Medulla oblongata (tissue), 1 donor: ENCODE data around the gene CCDC70.

Experiments used
- DNase-seq: peaks from one replicate; pipeline ENCODE4 v3.0.0-alpha.2; 2015; ENCODE audit errors: extremely low spot score

Gene CCDC70

DNA sequence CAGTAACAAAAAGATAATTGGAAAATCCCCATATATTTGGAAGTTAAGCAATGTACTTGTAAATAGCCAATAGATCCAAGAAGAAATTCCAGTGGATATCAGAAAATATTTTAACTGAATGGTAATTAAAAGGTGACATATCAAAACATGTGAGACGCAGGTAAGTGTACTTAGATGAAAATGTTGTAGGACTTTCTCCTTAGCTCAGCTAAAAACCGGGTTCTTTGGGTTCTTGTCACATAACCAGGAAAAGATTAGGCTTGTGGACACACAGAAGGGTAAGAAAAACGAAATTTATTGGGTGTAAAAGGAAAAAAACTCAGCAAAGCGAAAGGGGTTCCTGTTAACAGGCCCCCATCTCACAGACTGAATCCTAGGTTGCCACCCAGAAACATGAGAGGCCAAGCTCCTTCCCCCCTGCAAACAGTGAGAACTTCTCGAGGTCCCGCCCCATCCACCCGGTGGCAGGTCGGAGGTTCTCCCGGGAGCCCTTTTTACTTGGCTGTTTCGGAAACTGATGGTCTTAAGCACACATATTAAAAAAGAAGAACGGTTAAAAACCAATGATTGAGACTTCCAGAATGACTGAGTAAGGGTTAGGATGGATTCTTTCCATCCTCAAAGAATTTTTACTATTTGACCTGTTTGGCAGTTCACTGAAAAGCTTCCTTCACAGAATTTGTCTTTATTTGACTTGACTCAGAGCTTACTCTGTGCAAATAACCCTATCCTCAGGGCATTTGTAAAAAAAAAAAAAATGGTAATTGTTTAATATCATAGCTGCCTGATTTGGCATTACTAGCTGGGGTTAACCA, 3.1 kb upstream of the CCDC70 start:
- DNase-seq: no peak

DNA sequence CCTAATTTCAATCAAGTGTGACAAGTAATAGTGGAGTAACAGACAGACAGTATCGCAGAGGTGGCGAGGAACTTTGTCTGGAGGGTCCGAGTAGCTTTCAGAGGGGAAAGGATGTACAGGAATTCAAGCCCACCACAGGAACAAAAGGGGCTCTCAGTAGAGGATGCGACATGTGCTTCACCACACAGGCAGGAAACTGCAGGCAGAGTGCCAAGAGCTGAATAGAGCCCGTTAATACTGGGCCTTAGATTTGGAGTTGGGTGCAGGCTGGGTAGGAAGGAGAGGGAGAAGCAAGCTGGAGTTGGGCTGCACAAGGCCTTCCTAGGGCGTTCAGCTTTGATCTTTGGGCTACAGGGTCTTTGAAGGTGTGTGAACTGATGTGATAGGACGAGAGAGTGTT, 1.2 kb downstream of the CCDC70 start:
- DNase-seq: no peak

DNA sequence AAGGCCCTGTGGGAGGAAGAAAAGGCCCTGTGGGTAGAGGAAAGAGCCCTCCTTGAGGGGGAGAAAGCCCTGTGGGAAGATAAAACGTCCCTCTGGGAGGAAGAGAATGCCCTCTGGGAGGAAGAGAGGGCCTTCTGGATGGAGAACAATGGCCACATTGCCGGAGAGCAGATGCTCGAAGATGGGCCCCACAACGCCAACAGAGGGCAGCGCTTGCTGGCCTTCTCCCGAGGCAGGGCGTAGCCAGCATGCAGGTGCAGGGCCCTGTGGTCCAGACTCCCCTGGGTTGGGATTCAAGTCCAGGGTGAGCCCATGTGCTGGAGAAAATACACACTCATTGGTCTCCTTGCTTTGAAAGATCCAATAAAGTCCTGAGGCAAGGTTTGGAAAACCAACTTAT, 4.1 kb downstream of the CCDC70 start:
- DNase-seq: no peak

DNA sequence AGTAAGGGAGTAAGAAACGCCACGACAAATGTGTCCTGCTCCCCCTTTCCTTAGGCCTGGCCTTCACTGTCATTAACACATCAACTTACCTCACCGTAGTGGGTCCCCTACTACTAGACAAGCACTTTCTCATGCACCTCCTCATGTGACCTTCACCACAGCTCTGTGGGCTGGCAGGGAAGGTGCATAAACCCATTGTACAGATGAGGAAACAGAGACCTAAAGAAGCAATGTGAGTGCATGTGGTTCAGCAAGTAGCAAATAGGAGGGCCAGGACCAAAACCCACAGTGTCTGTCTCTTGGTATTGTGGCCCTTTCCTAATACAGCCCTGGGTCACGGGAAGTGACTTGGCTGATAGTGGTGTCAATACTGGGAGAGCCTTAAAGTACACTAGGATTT, 5.3 kb downstream of the CCDC70 start:
- DNase-seq: no peak

DNA sequence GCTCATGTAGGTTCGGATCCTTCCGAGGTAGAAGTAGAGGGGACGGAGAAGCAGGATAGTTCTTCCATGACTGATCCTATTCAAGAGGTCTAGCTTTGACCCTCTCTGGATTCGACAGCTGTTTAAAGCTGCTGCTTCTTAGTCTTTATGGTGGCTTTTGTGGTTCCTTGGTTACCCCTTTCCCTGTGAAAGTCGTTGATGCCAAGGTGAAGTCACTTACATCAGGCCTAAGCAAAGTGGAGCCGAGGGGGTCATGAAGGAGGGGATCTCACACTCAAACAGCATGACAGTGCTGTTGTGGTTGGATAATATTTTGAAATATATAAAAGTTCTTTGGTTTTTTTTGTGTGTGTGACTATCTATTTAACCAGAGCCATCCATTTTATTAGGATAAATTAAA, 8.1 kb downstream of the CCDC70 start:
- DNase-seq: no peak

DNA sequence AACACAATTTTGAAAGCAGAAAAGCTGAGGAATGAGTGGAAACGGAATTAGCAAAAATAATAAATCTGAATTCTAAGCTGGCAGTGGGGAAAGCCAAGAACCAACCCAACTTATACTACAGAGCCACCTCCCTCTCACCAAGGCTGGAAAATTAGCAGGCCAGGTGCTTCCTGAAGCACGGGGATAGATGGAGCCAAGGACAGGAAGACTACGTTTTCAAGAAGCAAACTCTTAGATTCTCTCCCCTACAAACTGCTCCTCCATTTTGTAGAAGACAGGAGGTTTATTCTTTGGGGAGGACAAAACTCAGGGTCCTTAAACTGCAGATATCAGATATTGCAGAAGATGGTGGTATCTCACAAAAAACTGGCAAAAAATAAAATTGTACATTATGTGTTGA, 8.8 kb downstream of the CCDC70 start:
- no peak for DNase-seq

DNA sequence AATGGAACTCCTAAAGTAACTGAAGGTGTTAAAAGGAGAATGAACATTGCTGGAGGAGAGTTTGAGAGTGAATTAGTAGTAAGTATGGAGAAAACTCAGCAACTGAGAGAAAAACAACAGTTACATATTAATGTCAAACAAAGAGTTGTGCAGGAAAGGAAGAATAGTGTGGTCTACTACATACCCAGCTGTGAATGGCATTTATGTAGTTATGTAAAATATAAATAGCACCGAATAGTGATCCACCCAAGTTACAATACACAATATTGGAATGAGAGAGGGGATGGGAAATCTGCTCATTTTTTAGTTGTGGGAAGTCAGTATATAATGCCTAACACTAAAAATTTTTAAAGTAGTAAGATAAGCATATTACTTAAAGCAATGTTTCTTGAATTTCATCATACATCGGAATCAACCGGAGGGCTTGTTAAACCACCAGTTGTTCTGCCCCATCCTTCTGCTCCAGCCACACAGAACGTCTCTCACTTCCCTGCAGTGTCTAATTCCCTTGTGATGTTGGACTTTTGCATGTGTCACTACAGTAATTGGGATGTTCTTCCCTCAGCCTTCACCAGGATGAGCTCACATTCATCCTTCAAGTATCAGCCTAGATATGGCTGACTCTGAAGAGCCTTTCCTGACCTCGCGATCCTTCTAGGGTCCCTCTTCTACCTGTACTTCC, 11.5 kb downstream of the CCDC70 start:
- no peak for DNase-seq

DNA sequence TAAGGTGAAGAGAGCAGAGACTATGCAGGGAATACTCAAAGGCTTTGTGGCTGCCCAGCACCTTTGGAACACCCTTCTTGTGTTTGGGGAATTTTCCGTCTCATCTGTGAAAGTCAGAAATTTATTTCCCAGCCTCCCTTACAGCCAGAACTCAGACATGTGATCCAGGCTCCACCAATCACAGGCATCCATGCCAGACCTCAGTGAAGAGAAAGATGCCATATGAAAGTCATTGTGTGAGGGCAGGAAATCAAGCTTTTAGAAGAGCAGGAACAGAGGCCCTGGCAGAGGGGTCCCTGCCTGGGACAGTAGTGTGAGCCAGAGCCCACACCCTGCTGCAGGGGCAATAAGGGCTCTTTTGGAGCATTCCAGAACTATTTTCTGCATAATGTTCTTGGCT, 12.1 kb downstream of the CCDC70 start:
- no peak for DNase-seq

DNA sequence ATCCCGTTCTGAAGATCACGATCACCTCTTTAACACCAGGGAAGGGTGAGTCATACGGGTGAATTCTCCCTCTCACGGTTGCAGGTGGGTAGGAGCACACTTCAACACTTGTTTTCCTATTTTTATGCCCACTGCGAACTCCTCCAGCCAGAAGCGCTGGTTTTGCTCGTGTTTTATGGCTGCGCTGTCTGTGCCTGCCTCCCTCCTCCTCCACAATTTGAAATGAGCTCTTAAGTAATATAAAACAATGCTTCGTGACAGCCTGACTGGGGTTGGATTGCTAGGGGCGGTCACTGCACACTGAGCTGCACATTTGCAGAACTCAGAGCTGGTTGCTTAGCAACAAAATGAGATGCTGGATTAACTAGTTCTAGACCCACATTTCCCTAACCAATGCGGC, 12.9 kb downstream of the CCDC70 start:
- no peak for DNase-seq

DNA sequence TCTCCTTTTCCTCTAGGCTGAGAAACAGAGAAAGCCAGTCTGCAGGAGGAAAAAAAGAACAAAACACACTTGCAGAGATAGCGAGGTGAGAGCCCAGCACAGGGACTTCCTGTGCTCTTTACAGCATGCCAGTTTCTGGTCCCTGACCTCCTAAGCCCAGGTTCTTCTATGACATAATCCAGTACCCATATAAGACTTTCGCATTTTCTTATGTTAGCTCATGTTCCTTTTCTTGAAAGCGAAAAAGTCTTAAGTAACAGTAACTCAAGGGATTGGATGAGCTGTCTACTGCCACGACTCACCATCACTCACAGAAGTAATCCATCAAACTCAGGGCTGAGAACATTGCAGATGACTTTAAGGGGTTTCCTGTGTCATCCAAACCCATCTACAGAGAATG, 17.4 kb downstream of the CCDC70 start:
- DNase-seq: no peak

DNA sequence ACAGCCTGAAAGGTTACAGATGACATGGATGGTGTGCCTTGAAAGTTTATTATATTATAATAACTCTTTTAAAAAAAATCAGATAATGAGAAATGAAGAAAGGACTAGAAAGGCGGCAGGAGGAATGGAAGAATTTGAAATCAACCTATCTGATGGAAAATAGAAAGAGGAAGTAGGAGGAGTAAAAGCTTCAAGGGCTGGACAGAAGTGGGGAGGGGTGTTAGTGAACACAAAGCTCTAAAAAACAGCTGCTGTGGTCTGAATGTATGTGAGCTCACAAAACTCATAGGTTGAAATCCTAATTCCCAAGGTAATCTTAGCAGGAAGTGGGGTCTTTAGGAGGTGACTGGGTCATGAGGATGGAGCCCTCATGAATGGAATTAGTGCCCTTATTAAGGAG, 19.5 kb downstream of the CCDC70 start:
- no peak for DNase-seq

DNA sequence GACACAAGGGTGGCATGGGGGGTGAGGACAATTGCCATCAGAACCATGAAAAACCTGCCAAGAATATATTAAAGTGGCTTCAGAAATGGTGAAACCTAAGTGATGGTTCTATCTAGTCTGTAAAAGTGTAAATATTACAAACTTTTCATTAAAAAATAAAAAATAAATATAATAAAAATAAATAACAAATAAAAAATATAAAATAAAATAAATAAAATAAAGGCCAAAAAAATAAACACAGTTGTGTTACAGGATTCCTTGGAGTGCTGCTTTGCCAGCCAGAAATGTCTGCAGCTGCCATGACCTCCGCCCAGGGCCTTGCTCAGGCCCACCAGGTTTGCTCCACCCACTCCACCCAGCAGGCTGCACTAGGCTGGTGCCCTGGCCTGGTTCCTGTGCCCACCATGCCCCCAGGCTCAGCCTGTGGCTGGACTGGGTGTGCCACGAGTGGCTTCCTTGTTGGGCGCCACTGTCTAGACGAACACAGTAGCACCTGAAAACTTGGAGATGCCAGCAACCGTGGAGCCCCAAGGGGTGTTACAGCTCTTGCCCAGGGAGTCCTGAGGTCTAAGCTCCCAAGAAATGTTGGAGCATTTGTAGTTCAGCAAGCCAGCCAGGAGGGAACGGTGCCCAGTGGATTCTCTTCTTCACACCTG, 20.9 kb downstream of the CCDC70 start:
- no peak for DNase-seq

DNA sequence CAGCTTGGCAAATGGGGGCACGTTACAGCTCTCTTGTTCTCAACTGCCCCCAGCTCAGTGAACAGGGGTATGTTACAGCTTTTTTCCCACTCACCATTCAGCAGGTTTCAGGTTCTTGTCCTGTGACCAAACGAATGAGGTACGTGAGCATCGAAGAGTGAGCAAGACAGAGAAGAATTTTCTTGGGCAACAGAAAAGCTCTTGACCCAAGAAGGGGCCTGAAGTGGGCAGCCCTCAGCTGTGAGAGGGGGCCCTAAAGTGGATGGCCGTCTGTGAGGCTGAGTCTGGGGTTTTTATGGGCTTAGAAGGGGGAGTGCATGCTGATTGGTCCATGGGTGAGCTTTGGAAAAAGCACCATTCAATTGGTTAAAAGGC, 21.4 kb downstream of the CCDC70 start:
- DNase-seq: no peak

DNA sequence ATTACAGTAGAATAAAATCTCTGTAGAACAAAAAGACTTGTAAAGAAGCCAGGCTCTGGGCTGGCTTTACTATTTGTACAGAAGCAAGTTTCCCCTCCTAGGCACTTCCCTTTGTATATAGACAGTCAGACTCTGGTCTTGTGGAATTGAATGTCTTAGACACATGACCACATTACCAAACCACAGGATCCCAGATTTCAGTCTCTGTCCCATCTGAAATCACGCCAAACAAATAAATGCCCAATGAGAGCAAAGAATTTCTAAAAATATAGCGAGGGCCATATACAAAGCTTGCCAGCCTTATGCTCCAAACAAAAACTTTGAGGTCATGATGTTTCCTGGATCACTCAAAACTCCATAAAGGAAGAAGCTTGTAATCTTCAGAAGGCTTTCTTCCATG, 23.9 kb downstream of the CCDC70 start:
- DNase-seq: no peak

DNA sequence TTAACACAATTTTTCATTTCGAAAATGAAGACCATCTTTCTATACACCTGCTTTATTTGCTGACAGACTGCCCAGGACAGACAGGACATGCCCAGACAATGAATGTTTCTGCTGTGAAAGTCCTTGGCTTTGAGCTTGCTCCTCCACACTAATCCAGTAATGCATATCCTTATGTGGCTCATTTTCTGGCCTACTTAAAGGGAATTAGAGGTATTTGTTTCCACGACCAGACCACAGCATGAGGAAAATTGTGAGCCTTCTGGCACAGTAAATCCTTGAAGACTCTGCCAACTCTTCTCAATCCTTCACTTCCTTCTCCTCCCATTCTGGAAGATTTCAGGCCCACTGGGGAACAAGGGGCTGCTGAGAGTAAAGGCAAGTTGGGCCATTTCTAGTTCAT, 25.7 kb downstream of the CCDC70 start:
- DNase-seq: no peak

DNA sequence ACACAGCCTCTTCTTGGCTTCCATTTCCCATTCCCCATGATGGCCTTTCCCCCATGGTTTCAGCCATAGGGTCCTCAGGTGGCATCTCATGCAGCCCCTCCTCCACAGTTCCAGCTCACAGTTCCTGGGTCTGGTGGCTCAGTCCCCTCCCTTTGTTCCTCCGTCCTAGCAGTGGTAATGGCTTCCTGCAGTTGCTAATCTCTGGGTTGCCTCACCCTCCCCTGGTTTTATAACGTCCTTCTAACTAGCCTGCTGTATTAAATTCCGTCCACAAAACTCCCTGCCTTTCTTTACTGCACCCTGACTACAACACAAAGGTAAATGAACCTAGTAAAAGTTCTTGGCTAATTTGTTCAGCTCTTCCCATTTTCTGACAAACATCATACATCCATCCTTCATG, 30.9 kb downstream of the CCDC70 start:
- no peak for DNase-seq

DNA sequence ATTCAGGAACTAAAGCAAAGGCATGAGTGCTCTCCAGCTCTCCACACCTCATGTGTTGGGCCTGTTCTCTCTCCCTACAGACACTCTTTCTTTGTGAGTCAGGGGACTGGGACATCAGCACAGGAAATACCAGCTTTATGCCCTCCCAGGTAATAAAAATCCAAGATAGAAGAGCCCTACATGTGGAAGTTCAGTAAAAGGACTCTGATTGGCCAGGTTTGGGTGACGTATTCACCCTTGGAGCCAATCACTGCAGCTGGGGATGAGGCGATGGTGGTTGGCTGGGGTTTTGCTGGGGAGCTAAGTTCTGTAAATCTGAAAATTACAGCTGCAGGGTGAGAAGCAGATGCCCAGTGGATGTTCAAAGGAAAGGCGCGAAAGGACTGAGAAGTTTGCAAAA, 32.5 kb downstream of the CCDC70 start:
- DNase-seq: no peak

DNA sequence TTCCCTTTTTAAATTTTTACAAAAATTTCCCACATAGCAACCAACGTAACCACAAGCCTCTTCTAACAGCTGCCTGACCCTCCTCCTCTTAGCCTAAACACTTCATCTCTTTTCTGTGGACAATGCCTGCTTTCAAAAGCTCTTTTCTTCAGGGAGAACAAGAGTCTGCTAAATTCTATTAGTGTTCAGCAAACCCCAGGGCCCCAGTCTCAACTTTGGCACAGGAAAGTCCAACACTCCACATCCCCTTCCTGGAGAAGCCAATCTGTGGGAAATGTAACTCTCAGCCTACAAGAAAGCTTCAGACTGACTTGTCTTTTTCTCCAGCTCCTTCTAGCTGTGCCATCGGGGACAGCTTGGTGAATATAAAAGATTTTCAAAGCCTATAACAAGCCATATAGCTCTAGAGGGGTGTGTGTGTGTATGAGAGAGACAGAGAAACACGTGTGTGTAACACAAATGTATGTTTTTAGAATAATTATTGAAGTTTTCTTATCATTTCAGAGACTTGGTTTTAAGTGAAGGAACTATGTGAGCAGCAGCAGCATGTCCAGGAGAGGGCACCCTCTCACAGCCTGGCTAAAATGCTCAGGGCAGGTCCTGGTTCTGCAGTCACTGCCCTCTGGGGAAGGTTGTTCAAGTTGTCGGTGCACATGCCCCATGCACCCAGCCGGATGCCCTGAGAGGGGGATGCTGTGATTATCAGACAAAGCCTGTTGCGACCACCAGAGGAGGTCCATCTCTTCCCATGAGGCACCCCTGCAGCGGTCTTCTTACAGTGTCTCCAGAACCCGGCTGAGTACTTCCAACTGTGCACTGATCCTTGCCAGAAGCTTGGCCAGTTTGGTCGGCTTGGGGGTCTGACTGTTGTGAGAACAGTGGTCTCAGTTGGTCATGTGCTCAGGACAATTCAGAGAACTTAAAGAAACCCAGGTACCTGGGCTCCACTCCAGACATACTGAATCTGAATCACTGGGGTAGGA, 34.4 kb downstream of the CCDC70 start:
- peak; percentile 62 for DNase-seq

DNA sequence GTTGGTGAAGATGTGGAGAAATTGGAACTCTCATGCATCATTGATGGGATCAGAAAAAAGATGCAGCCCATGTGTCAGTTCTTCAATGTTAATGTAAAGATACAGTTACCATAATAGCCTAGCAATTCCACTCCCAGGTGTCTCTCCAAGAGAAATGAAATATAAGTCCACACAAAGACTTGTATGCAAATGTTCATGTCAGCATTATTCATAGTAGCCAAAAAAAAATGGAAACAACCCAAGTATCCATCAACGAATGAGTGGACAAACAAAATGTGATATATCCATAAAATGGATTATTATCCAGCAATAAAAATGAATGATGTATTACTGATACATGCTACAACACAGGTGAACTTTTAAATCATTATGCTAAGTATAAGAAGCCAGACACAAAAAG, 38.7 kb downstream of the CCDC70 start:
- no peak for DNase-seq

DNA sequence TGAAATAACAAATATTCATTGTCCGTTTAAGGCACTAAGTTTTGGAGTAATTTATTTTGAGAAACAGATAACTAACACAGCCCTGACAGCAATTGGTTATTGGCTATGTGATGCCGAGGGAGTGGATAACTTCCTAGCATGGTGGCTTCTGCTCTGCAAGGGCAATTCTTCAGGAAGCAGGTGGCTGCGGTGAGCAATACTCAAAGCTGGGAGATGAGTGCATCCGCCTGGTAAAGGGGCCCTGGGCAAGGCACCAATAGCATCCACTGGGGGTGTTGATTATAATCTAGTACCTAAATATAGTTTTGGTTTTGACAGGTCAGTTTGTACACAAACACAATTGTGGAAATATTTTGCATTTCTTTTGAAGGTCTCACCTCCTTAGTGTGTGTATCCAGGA, 41.0 kb downstream of the CCDC70 start:
- no peak for DNase-seq

DNA sequence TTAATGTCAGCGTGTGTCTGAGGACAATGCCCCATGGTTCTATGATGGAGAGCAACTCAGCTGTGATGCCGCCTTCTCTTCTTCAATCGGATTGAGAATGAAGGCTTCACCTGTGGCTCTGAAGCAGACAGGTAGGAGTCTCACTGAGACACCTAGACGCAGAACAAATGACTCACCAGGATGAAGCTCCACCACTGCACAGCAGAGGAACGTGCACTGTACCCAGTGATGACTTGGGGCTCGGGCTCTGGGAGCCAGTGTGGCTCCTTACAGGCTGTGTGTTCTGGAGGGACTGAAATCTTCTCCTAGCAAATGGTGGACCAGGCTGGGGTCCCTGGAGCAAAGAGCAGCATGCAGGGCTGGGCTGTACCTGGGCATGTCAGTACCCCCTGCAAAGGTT, 44.0 kb downstream of the CCDC70 start:
- DNase-seq: no peak

DNA sequence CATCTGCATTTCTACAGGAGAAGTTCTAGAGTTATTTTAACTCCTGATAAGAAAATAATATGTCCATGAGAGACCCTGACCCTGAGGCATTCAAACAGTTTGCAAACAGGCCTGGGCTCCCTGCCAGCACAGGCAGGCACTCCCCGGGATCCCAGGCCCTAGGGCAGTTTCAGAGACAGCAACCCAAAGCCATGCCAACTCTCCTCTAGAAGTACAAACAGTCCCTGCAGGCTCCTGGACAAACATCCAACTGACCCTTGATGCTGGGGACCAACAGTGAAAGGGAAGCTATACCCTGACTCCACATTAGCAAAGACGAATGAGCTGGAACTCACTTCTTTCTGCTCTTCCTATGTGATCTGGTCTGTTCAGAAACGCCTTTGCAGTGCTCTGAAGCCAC, 44.8 kb downstream of the CCDC70 start:
- no peak for DNase-seq
